Stomach (tissue), 9 donors: ENCODE results near the gene INPP5A. TPM values are rescaled to one million over a fixed set of nuclear protein-coding genes. Genes with fewer than 3 reads are reported as not detected.

Experiments used
- DNase-seq, 2 donors: peaks; one replicate each; pipeline versions ENCODE4 v3.0.0 to v3.0.0-alpha.2; 2013 to 2019
- H3K27ac ChIP-seq, 5 donors: fragments of 200-600 bp in 4 of 5; sonication (generic) in 4 of 5; one replicate each; pipeline ENCODE4 v1.5.1; 2013 to 2019; ENCODE audit warnings: mild to moderate bottlenecking in 1 of 5, moderate library complexity in 1 of 5
- H3K27me3 ChIP-seq, 3 donors: fragments of 200-600 bp; sonication (generic); one replicate each; pipeline ENCODE4 v1.5.1; 2017 to 2019; ENCODE audit warnings: mixed run types in 1 of 3
- H3K36me3 ChIP-seq, 4 donors: fragments of 200-600 bp; sonication (generic); 1 replicate in 3 of 4; 2 replicates in 1 of 4; pipeline ENCODE4 v1.5.1; 2016 to 2019
- H3K4me1 ChIP-seq, 4 donors: fragments of 200-600 bp; sonication (generic); one replicate each; pipeline ENCODE4 v1.5.1; 2016 to 2019
- H3K4me3 ChIP-seq, 4 donors: fragments of 200-600 bp; sonication (generic) in 3 of 4; one replicate each; pipeline ENCODE4 v1.5.1; 2016 to 2019; ENCODE audit warnings: mild to moderate bottlenecking in 1 of 4
- H3K9me3 ChIP-seq, 4 donors: fragments of 200-600 bp; sonication (generic); one replicate each; pipeline ENCODE4 v1.5.1; 2016 to 2019
- CTCF ChIP-seq, 7 experiments: fragments of 450-650 bp in 4 of 7; fragments of 200-600 bp in 3 of 7; sonication (generic) in 3 of 7; IDR thresholded peaks; one replicate each; pipeline ENCODE4 v1.5.1; 2016 to 2019; ENCODE audit warnings: antibody characterized with exemption in 7 of 7, control low read depth in 2 of 7, mild to moderate bottlenecking in 1 of 7
- EP300 ChIP-seq: sonication (generic); formaldehyde crosslinking; IDR thresholded peaks from one replicate; pipeline ENCODE4 v1.6.1; 2017; ENCODE audit warnings: antibody characterized with exemption
- POLR2A ChIP-seq, 4 donors: fragments of 450-650 bp; IDR thresholded peaks; one replicate each; pipeline ENCODE4 v1.6.1; 2016; ENCODE audit warnings: antibody characterized with exemption in 4 of 4, control low read depth in 2 of 4, mild to moderate bottlenecking in 1 of 4, moderate library complexity in 1 of 4
- POLR2AphosphoS5 ChIP-seq, 3 donors: sonication (generic); formaldehyde crosslinking; IDR thresholded peaks; one replicate each; pipeline ENCODE4 v1.6.1; 2016; ENCODE audit warnings: antibody characterized with exemption in 3 of 3
- WGBS, 5 donors: extraction: QIAGEN DNeasy Blood & Tissue Kit in 3 of 5; methylation state at CpG; one replicate each; pipeline versions ENCODE4 v1.1.5 to v1.1.7; 2013 to 2018; 5-methylcytosine and 5-hydroxymethylcytosine counted together
- intact Hi-C: fragments of 100-400 bp; cut with DNase I; formaldehyde crosslinking; loops from one replicate; pipeline ENCODE4 v1.15.1; 2023; ENCODE audit warnings: low total_unique reads
- polyA plus RNA-seq, 3 donors: library from polyadenylated mRNA; stranded (reverse); fragments of 200-250 nt; gene quantifications; one replicate each; pipeline ENCODE4 v1.2.3, GENCODE V29; 2013
- total RNA-seq, 5 donors: library from RNA; depleted of rRNA; stranded (reverse); fragments of >200 nt; gene quantifications; one replicate each; pipeline versions ENCODE4 v1.1.0 to v1.2.3, GENCODE V29; 2014 to 2016
- donor health status: healthy with polysubstance abuse.
- donor health status: Bipolar disorder and iron deficiency.
- donor health status: healthy.

INPP5A gene
- total and polyA plus RNA-seq, 8 donors: 17.2 to 72.3 (median 31.0) TPM

- no peak for DNase-seq
- TF ChIP-seq CTCF (IDR thresholded peaks at IDR 0.05) (no peak), EP300 (no peak), POLR2AphosphoS5 (IDR thresholded peaks at IDR 0.05) (no peak), POLR2A (IDR thresholded peaks at IDR 0.05) (no peak)
- no peaks in the 10 kb centered on the region for H3K9me3 ChIP-seq
- peaks cover 0 to 25% (median 12%) of the 10 kb centered on the region in 4 donors for H3K4me1 ChIP-seq
- intact Hi-C loops: no loop called here
- H3K36me3 ChIP-seq: peaks cover 18 to 53% (median 47%) of the 10 kb centered on the region in 4 donors
- H3K27ac ChIP-seq: no peak overlapping the region
- no peaks in the 10 kb centered on the region for H3K27me3 ChIP-seq
- WGBS, 5 donors: 93 to 95% (median 94%) methylated on average over 39 to 48 of the region's 48 CpGs
- no peak overlapping the region for H3K4me3 ChIP-seq
Observed at GRCh38 chr10:132715776-132716680, 178.4 kb downstream of the INPP5A start.

DNA sequence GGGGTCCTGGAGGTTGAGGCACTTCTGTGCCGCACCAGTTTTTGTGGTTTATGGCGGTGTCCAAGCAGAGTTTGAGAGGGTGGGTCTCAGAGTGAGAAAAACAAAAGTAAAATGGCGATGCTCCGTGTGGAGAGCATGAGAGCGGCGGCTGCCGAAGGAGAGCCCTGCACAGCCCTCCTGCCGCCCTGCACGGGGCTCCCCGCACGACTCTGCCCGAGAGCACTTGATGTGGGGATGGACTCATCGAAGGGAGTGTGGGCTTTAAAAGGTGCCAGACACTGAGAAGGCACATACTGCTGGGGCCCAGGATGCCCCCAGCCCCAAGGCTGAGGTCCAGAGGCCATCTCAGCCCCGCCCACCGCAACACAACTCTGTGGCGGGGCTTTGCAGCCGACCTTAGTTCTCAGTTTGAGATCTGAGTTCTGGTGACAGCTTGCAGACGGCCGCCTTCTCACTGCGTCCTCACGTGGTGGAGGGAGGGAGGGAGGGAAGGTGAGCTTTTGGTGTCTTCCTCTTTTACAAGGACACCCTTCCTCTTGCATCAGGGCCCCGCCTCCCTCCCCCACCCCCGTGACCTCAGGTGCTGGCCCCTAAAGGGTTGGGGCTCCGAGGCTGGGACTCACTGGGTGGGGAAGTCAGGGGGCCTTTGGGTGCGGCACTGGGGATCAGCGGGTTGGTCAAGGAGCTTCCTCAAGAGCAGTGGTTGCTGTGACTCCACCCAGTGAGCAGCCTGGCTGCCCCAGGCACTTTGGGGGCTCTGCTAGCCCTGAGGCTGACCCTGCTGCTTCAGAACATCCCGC lies 179.3 kb downstream of the INPP5A start:
- intact Hi-C loops: no loop called here
- Histone ChIP-seq H3K4me1 (peaks cover 0 to 25% (median 12%) of the 10 kb centered on the region in 4 donors), H3K27me3 (no peaks in the 10 kb centered on the region), H3K9me3 (no peaks in the 10 kb centered on the region), H3K36me3 (peaks cover 9 to 44% (median 38%) of the 10 kb centered on the region in 4 donors), H3K27ac (no peak overlapping the region), H3K4me3 (no peak overlapping the region)
- 92 to 96% (median 93%) methylated on average over 27 of the region's 27 CpGs for WGBS, 5 donors
- TF ChIP-seq POLR2A (IDR thresholded peaks at IDR 0.05) (no peak), EP300 (no peak), POLR2AphosphoS5 (IDR thresholded peaks at IDR 0.05) (no peak), CTCF (IDR thresholded peaks at IDR 0.05) (no peak)
- DNase-seq: no peak

GRCh38 chr10:132721725-132722124 lies 184.1 kb downstream of the INPP5A start:
- DNase-seq: no peak
- Histone ChIP-seq H3K36me3 (peaks cover 0 to 36% (median 29%) of the 10 kb centered on the region in 4 donors), H3K4me3 (no peak overlapping the region), H3K27ac (peak overlapping the region in 3 of 5 donors; percentile 8 to 67 (median 56)), H3K27me3 (no peaks in the 10 kb centered on the region), H3K9me3 (no peaks in the 10 kb centered on the region), H3K4me1 (no peaks in the 10 kb centered on the region)
- no peak for TF ChIP-seq POLR2A (IDR thresholded peaks at IDR 0.05)
- no peak for TF ChIP-seq CTCF (IDR thresholded peaks at IDR 0.05)
- no peak for TF ChIP-seq POLR2AphosphoS5 (IDR thresholded peaks at IDR 0.05)
- no peak for TF ChIP-seq EP300
- intact Hi-C loops: no loop called here
- WGBS, 5 donors: 68 to 83% (median 80%) methylated on average over 6 of the region's 6 CpGs
